GM12873 (cell line): ENCODE results near the gene CALCA.
A peak's percentile ranks its signal among the peaks of the same experiment; 100 is the strongest.

Experiments used
- TF ChIP-seq, protein P1 (sequence below): IDR thresholded peaks from 2 replicates; pipeline ENCODE4 v1.5.1; 2012; ENCODE audit warnings: low read depth, mild to moderate bottlenecking, moderate library complexity, low read length, control low read depth; ENCODE audit not compliant: insufficient read depth; ENCODE audit errors: missing control alignments

Gene CALCA

GRCh38 chr11:14971865-14972580, at the start of gene CALCA:
Gene CALCA, minus strand, starts transcription at chr11:14972351. Its CDS starts 1,159 bp downstream, at chr11:14971192.
- TF ChIP-seq, protein P1, sequence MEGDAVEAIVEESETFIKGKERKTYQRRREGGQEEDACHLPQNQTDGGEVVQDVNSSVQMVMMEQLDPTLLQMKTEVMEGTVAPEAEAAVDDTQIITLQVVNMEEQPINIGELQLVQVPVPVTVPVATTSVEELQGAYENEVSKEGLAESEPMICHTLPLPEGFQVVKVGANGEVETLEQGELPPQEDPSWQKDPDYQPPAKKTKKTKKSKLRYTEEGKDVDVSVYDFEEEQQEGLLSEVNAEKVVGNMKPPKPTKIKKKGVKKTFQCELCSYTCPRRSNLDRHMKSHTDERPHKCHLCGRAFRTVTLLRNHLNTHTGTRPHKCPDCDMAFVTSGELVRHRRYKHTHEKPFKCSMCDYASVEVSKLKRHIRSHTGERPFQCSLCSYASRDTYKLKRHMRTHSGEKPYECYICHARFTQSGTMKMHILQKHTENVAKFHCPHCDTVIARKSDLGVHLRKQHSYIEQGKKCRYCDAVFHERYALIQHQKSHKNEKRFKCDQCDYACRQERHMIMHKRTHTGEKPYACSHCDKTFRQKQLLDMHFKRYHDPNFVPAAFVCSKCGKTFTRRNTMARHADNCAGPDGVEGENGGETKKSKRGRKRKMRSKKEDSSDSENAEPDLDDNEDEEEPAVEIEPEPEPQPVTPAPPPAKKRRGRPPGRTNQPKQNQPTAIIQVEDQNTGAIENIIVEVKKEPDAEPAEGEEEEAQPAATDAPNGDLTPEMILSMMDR: no peak

DNA sequence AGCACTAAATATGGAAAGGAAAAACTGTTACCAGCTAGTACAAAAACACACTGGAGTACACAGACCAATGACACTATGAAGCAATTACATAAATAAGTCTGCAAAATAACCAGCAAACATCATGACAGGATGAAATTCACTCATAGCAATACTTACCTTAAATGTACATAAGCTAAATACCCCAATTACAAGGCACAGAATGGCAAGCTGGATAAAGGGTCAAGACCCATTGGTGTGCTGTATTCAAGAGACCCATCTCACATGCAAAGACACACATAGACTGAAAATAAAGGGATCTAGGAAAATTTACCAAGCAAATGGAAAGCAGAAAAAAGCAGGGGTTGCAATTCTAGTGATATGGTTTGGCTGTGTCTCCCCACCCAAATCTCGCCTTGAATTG, 44.0 kb upstream of the CALCA start:
- TF ChIP-seq, protein P1: no peak

DNA sequence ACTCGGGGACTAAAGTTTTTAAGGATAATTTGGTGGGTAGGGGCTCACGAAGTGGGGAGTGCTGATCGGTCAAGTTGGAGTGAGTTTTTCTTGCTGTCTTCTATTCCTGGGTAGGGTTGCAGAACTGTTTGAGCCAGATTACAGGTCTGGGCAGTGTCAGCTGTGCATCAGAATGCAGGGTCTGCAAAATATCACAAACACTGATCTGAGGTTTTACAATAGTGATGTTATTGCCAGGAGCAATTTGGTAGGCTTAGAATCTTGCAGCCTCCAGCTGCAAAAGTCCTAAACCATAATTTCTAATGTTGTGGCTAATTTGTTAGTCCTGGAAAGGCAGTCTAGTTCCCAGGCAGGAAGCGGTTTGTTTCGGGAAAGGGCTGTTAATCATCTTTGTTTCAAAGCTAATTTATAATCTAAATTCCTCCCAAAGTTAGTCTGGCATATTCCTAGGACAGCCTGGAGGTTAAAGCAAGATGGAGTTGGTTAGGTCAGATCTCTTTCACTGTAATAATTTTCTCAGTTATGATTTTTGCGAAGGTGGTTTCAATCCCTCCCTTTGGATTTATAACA, 39.7 kb upstream of the CALCA start:
- TF ChIP-seq, protein P1: no peak

GRCh38 chr11:15010865-15011264, 38.7 kb upstream of the CALCA start:
- TF ChIP-seq, protein P1: no peak

DNA sequence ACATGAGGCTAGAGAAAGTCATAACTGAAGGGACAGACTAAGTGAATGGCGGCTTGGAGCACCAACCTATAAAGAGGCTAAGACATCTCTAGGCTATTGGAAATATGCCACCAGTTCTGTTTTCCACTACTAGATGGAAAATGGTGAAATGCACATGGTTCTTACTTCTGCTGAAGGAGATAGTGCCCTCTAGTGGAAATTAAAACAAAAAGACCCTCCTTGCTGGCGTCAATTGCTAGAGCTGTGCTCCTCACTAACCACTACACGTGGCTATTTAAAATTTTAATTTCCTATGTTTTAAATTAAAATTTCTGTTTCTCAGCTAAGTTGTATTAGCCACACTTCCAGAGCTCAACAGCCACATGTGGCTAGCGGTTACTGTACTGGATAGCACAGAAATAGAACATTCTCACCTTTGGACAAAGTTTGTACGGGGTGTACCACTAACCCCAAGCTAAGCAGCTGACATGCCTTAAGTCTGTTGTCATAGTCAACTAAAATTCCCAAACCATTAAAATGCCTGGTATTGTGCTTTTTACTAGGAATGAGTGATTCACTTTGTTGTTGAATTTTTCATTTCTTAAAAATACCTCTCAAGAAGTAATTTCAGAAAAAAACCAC, 34.1 kb upstream of the CALCA start:
- TF ChIP-seq, protein P1: peak; percentile 62

GRCh38 chr11:14981507-14981906, 9.4 kb upstream of the CALCA start:
- TF ChIP-seq, protein P1: no peak

- TF ChIP-seq, protein P1: no peak
Observed at GRCh38 chr11:14980854-14981253, 8.7 kb upstream of the CALCA start.
